Ascending aorta (tissue), 2 donors: Measurements from ENCODE around the gene FSD1L. TPM values are rescaled to one million over a fixed set of nuclear protein-coding genes. Genes with fewer than 3 reads are reported as not detected.

Experiments
- DNase-seq, 2 donors: peaks; one replicate each; pipeline ENCODE4 v3.0.0-alpha.2; 2019; ENCODE audit warnings: low spot score in 2 of 2
- H3K27ac ChIP-seq, 2 donors: fragments of 200-600 bp; sonication (generic); one replicate each; pipeline ENCODE4 v1.5.1; 2016 to 2017; ENCODE audit warnings: mild to moderate bottlenecking in 1 of 2
- H3K27me3 ChIP-seq: fragments of 200-600 bp; sonication (generic); one replicate; pipeline ENCODE4 v1.5.1; 2017
- H3K36me3 ChIP-seq, 2 donors: fragments of 200-600 bp; sonication (generic); one replicate each; pipeline ENCODE4 v1.5.1; 2016
- H3K4me1 ChIP-seq, 2 donors: fragments of 200-600 bp; sonication (generic); one replicate each; pipeline ENCODE4 v1.5.1; 2016 to 2017; ENCODE audit warnings: mild to moderate bottlenecking in 1 of 2
- H3K4me3 ChIP-seq, 2 donors: fragments of 200-600 bp; sonication (generic); one replicate each; pipeline ENCODE4 v1.5.1; 2016 to 2017; ENCODE audit warnings: mild to moderate bottlenecking in 1 of 2
- H3K9me3 ChIP-seq, 2 donors: fragments of 200-600 bp; sonication (generic); one replicate each; pipeline ENCODE4 v1.5.1; 2016
- intact Hi-C: fragments of 100-400 bp; cut with DNase I; formaldehyde crosslinking; loops from one replicate; pipeline ENCODE4 v1.15.1; 2023
- total RNA-seq: library from RNA; depleted of rRNA; stranded (reverse); fragments of >200 nt; gene quantifications from one replicate; pipeline ENCODE4 v1.1.0, GENCODE V29; 2016
- TF ChIP-seq, protein P1 (sequence below), 3 experiments: fragments of 200-600 bp in 2 of 3; fragments of 450-650 bp in 1 of 3; sonication (generic) in 2 of 3; IDR thresholded peaks; one replicate each; pipeline ENCODE4 v1.5.1; 2016 to 2019; ENCODE audit warnings: antibody characterized with exemption in 3 of 3, mild to moderate bottlenecking in 1 of 3, moderate library complexity in 1 of 3

The FSD1L gene
- total RNA-seq, 1 donor from 2014 or later, result 0.43 TPM

DNA sequence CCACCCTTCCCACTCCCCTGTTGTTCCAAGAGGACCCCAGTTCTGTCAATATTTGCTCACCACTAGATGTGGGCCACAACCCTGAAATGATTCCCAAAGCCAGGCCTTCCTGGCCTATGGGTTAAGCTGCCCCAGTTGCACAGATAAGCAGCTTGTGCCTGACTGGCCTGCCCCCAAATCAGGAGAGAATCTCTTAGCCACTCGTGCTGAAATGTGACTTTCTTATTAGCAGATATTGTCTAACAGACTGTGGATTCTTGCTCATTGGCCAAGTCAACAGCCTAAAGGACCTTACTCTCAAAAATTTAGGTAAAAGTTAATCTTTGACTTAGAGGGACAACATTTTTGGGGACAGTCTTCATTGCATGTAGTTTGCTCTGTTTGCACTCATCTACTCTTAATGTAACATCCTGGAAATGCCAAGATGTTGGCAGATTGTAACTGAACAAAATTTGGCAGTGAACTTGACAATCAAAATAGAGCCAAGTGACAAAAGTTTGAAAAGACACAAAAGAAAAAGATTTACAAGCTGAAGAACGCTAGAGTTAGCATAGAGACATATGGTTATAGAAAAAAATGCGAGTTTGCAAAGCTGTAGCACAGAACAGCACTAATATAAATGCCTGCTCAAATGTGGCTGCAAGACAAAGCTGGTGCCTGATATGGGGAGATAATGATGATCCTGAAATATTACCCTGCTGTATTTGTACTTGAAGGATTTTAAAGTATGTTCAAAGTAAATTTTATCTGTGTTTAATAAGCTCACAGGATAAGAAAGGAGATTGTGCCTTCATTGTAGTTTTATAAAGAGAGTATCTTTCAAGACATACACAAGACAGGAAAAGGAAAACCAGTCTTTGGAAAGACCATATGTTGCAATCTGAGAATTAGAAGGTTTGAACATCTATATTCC lies 29.0 kb upstream of the FSD1L start:
- Histone ChIP-seq H3K27me3 (no peaks in the 10 kb centered on the region), H3K4me1 (no peaks in the 10 kb centered on the region), H3K4me3 (no peak overlapping the region), H3K36me3 (no peaks in the 10 kb centered on the region), H3K9me3 (no peaks in the 10 kb centered on the region), H3K27ac (no peak overlapping the region)
- intact Hi-C loops, result loop anchor here (5.0 to 10.0 kb wide), 3 partner anchors 262 to 614 kb away; no protein-coding TSS in a partner anchor
- TF ChIP-seq, protein P1, sequence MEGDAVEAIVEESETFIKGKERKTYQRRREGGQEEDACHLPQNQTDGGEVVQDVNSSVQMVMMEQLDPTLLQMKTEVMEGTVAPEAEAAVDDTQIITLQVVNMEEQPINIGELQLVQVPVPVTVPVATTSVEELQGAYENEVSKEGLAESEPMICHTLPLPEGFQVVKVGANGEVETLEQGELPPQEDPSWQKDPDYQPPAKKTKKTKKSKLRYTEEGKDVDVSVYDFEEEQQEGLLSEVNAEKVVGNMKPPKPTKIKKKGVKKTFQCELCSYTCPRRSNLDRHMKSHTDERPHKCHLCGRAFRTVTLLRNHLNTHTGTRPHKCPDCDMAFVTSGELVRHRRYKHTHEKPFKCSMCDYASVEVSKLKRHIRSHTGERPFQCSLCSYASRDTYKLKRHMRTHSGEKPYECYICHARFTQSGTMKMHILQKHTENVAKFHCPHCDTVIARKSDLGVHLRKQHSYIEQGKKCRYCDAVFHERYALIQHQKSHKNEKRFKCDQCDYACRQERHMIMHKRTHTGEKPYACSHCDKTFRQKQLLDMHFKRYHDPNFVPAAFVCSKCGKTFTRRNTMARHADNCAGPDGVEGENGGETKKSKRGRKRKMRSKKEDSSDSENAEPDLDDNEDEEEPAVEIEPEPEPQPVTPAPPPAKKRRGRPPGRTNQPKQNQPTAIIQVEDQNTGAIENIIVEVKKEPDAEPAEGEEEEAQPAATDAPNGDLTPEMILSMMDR (IDR thresholded peaks at IDR 0.05), result no peak
- no peak for DNase-seq

DNA sequence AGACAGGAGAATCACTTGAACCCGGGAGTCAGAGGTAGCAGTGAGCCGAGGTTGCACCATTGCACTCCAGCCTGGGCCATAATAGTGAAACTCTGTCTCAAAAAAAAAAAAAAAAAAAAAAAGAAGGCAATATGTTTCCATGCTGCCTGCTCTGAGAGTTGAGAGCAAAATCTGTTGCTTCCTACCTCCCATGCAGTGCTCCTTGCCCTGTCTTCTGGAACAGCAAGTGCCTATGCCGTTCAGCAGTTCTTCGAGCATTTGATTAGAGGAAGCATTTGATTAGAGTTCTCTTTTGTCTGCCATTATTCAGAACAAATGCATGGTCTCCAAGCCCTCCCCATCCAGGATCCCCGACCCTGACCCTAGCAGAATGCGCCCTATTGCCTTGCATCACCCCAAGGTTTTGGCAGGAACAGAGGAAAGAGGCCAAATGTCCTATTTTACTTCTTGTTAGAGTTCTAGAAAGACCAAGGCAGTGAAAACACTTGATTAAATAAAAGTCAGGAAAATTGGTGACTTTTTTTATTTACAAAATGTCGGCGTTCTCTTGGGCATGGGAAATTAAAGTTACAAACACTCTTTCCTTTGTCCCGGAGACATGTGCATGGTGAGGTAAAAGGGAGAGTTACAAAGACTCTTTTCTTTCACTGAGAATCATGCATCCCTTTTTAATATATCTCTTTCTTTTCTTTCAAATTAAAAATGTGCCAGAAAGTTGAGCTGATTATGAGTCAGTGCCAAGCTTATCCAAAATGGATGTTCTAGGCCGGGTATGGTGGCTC lies 27.8 kb upstream of the FSD1L start:
- Histone ChIP-seq H3K4me3 (no peak overlapping the region), H3K9me3 (no peaks in the 10 kb centered on the region), H3K27me3 (no peaks in the 10 kb centered on the region), H3K36me3 (no peaks in the 10 kb centered on the region), H3K27ac (no peak overlapping the region), H3K4me1 (no peaks in the 10 kb centered on the region)
- TF ChIP-seq, protein P1 (IDR thresholded peaks at IDR 0.05), result no peak
- intact Hi-C loops, result loop anchor here (5.0 to 10.0 kb wide), 3 partner anchors 263 to 615 kb away; no protein-coding TSS in a partner anchor
- no peak for DNase-seq

DNA sequence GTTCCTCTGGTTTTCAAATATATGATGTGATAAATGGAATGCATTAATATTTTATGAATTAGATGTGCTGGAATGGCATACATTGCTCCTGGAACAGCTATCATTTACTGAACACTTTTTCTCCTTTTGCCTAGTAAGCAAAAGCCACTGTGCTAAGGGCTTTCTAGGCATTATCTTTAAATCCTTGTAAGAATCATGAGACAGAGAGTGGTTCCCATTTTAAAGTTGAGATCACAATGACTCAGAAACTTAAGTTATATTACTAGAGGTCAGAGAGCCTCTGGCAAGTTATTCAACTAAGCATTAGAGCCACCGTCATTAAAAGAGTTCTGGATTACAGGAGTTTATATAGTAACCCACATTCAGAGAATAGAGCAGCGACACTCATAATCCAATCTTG lies 26.7 kb upstream of the FSD1L start:
- TF ChIP-seq, protein P1 (IDR thresholded peaks at IDR 0.05), result no peak
- H3K27ac ChIP-seq, result no peak overlapping the region
- intact Hi-C loops, result no loop called here
- H3K27me3 ChIP-seq, result no peaks in the 10 kb centered on the region
- DNase-seq, result no peak
- no peaks in the 10 kb centered on the region for H3K36me3 ChIP-seq
- H3K9me3 ChIP-seq, result no peaks in the 10 kb centered on the region
- no peaks in the 10 kb centered on the region for H3K4me1 ChIP-seq
- no peak overlapping the region for H3K4me3 ChIP-seq

DNA sequence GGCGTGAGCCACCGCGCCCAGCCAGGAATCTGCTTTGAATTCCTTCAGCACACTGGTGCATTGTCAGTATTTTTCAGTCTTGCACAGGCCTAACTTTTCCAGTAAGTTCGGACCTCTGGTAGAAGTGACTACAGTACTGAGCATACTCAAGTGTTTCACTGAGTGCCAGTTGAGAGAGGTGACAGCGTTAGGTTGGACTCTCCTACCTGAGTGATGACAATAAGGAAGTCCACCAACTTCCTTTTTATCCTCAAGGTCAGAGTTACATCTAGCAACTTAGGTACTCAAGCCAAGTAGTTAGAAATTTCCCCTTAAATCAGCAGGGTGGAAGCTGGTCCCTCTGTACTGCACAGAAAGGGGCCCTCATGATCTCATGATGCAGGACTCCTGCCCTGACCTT lies 26.0 kb upstream of the FSD1L start:
- Histone ChIP-seq H3K4me1 (no peaks in the 10 kb centered on the region), H3K36me3 (no peaks in the 10 kb centered on the region), H3K4me3 (no peak overlapping the region), H3K9me3 (no peaks in the 10 kb centered on the region), H3K27me3 (no peaks in the 10 kb centered on the region), H3K27ac (no peak overlapping the region)
- intact Hi-C loops, result no loop called here
- TF ChIP-seq, protein P1 (IDR thresholded peaks at IDR 0.05), result no peak
- DNase-seq, result no peak

DNA sequence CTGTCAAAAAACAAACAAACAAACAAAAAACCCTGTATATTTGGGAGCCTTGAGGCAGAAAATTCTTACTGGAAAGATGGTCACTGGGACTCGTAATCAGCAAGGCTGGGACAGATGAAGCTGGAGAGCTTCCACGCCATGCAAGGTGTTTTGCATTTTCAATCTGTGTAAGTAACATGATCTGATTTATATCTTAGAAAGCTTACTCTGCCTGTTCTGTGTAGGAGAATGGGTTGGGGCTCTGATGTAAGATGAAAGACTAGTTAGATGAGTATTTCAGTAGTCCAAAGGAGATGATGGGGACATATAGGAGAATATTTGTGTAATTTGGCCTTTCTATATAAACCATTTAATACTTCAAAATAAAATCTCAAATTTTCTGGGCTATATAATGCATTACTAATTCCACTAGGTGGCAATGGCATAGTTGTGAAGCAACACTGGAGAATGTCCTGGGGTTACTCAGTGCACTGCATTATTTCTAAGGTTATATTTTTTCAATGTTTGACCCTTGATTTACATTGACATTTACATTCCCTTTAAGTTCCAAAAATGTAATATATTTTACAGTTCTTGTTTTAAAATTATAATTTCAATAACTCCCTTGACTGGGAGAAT lies 21.9 kb upstream of the FSD1L start:
- Histone ChIP-seq H3K27me3 (no peaks in the 10 kb centered on the region), H3K27ac (no peak overlapping the region), H3K4me3 (no peak overlapping the region), H3K9me3 (no peaks in the 10 kb centered on the region), H3K36me3 (no peaks in the 10 kb centered on the region), H3K4me1 (no peaks in the 10 kb centered on the region)
- no peak for DNase-seq
- intact Hi-C loops, result loop anchor here (5.0 kb wide), 1 partner anchor 51 kb away; no protein-coding TSS in a partner anchor
- TF ChIP-seq, protein P1 (IDR thresholded peaks at IDR 0.05), result peak in 2 of 3 experiments; percentile 15 to 42
